Lung (tissue), 12 donors: ENCODE results near the gene FAM200B. TPM values are rescaled to one million over a fixed set of nuclear protein-coding genes. Genes with fewer than 3 reads are reported as not detected.
A peak's percentile ranks its signal among the peaks of the same experiment; 100 is the strongest.

Experiments
- ATAC-seq: fragments of 200-7000 bp; cut with Tn5 transposase; one replicate; pipeline ENCODE4 v1.9.1; 2020; ENCODE audit warnings: moderate number of reproducible peaks; ENCODE audit not compliant: insufficient read depth, low FRiP score
- DNase-seq, 3 donors: peaks; one replicate each; pipeline ENCODE4 v3.0.0-alpha.2; 2013 to 2017
- H3K27ac ChIP-seq, 2 donors: one replicate each; pipeline ENCODE4 v1.5.1; 2013; ENCODE audit warnings: mild to moderate bottlenecking in 2 of 2, moderate library complexity in 2 of 2, control low read depth in 1 of 2, inconsistent platforms in 1 of 2, low read depth in 1 of 2, low read length in 1 of 2
- H3K27me3 ChIP-seq, 3 donors: one replicate each; pipeline ENCODE4 v1.5.1; 2013; ENCODE audit warnings: low read length in 2 of 3; ENCODE audit not compliant: control insufficient read depth in 3 of 3, insufficient read depth in 3 of 3
- H3K36me3 ChIP-seq, 4 donors: one replicate each; pipeline ENCODE4 v1.5.1; 2013; ENCODE audit warnings: low read length in 4 of 4, mild to moderate bottlenecking in 1 of 4, moderate library complexity in 1 of 4; ENCODE audit not compliant: control insufficient read depth in 4 of 4, insufficient read depth in 4 of 4
- H3K4me1 ChIP-seq, 5 donors: one replicate each; pipeline ENCODE4 v1.5.1; 2013; ENCODE audit warnings: low read length in 5 of 5, mild to moderate bottlenecking in 2 of 5, moderate library complexity in 1 of 5; ENCODE audit not compliant: control insufficient read depth in 5 of 5, insufficient read depth in 5 of 5
- H3K4me3 ChIP-seq: one replicate; pipeline ENCODE4 v1.5.1; 2013; ENCODE audit warnings: mild to moderate bottlenecking, control low read depth, moderate library complexity
- H3K9ac ChIP-seq, 2 donors: one replicate each; pipeline ENCODE4 v1.5.1; 2013; ENCODE audit warnings: low read length in 2 of 2, control low read depth in 1 of 2; ENCODE audit not compliant: insufficient read depth in 1 of 2
- H3K9me3 ChIP-seq, 4 donors: one replicate each; pipeline ENCODE4 v1.5.1; 2013; ENCODE audit warnings: low read length in 3 of 4, mild to moderate bottlenecking in 1 of 4, moderate library complexity in 1 of 4; ENCODE audit not compliant: control insufficient read depth in 4 of 4, insufficient read depth in 3 of 4
- CTCF ChIP-seq: IDR thresholded peaks from 2 replicates; pipeline ENCODE4 v1.5.1; 2012; ENCODE audit warnings: mild to moderate bottlenecking; ENCODE audit errors: control extremely low read depth, extremely low read depth
- WGBS, 2 donors: extraction: QIAGEN DNeasy Blood & Tissue Kit; methylation state at CpG; one replicate each; pipeline ENCODE4 v1.1.7; 2013; 5-methylcytosine and 5-hydroxymethylcytosine counted together
- polyA plus RNA-seq, 2 donors: library from polyadenylated mRNA; stranded (reverse); fragments of 200-250 nt; gene quantifications; one replicate each; pipeline ENCODE4 v1.2.1, GENCODE V29; 2013
- total RNA-seq, 2 donors: library from RNA; depleted of rRNA in 1 of 2; stranded (reverse); fragments of >200 nt in 1 of 2; gene quantifications; one replicate each; pipeline ENCODE4 v1.2.1, GENCODE V29; 2014 to 2021
- donor health status: control.
- donor health status: control.
- donor health status: Bipolar disorder and iron deficiency.
- donor health status: healthy.
- donor health status: DM: yes; HTN: yes; CAD: no.

FAM200B gene
- total and polyA plus RNA-seq, 4 donors, result 19.3 to 56.0 (median 27.2) TPM

GRCh38 chr4:15682242-15683142 is 865 bp downstream of the FAM200B start:
- Histone ChIP-seq H3K4me3 (peak overlapping the region; percentile 71), H3K36me3 (peaks cover 0 to 12% (median 6%) of the 10 kb centered on the region in 4 donors), H3K27ac (peak overlapping the region; percentile 80 to 94), H3K9me3 (no peaks in the 10 kb centered on the region), H3K9ac (peak overlapping the region; percentile 98), H3K4me1 (peaks cover 0 to 32% (median 7%) of the 10 kb centered on the region in 5 donors), H3K27me3 (no peaks in the 10 kb centered on the region)
- DNase-seq, result peak in 2 of 3 donors; percentile 32 to 59
- 32 to 40% methylated on average over 6 of the region's 6 CpGs for WGBS, 2 donors
- ATAC-seq, result no peak
- TF ChIP-seq CTCF, result no peak

- ATAC-seq (no peak), DNase-seq (no peak)
- Histone ChIP-seq H3K4me3 (no peak overlapping the region), H3K27me3 (no peaks in the 10 kb centered on the region), H3K9me3 (no peaks in the 10 kb centered on the region), H3K4me1 (peaks cover 0 to 32% (median 7%) of the 10 kb centered on the region in 5 donors), H3K36me3 (peaks cover 0 to 12% (median 6%) of the 10 kb centered on the region in 4 donors), H3K27ac (no peak overlapping the region), H3K9ac (no peak overlapping the region)
- no peak for TF ChIP-seq CTCF
- 49 to 68% methylated on average over 2 of the region's 2 CpGs for WGBS, 2 donors
Observed at GRCh38 chr4:15683143-15683495, 1.5 kb downstream of the FAM200B start.

GRCh38 chr4:15684498-15684897 is 2.9 kb downstream of the FAM200B start:
- peaks cover 0 to 28% (median 7%) of the 10 kb centered on the region in 5 donors for H3K4me1 ChIP-seq
- no peaks in the 10 kb centered on the region for H3K27me3 ChIP-seq
- H3K9me3 ChIP-seq, result no peaks in the 10 kb centered on the region
- TF ChIP-seq CTCF, result no peak
- H3K9ac ChIP-seq, result no peak overlapping the region
- ATAC-seq (no peak), DNase-seq (no peak)
- no peak overlapping the region for H3K4me3 ChIP-seq
- no peak overlapping the region for H3K27ac ChIP-seq
- peaks cover 1 to 12% (median 6%) of the 10 kb centered on the region in 4 donors for H3K36me3 ChIP-seq
- 90 to 97% methylated on average over 1 of the region's 1 CpG for WGBS, 2 donors
